ENCODE data around the gene MACROH2A1.
A peak's percentile ranks its signal among the peaks of the same experiment; 100 is the strongest.

The MACROH2A1 gene

GRCh38 chr5:135429301-135430134 is 30.5 kb upstream of the MACROH2A1 start:
- DNase-seq (ENCODE audit: insufficient read length, low spot score) (no peak), FAIRE-seq (no peak)
- TF ChIP-seq POLR2A (IDR thresholded peaks at IDR 0.05; ENCODE audit: low read depth, low read length), result no peak

GRCh38 chr5:135428586-135428985 is 29.6 kb upstream of the MACROH2A1 start:
- FAIRE-seq (no peak), DNase-seq (ENCODE audit: insufficient read length, low spot score) (no peak)
- TF ChIP-seq POLR2A (IDR thresholded peaks at IDR 0.05; ENCODE audit: low read depth, low read length), result no peak

- no peak for TF ChIP-seq POLR2A (IDR thresholded peaks at IDR 0.05; ENCODE audit: low read depth, low read length)
- FAIRE-seq (peak; percentile 55), DNase-seq (ENCODE audit: insufficient read length, low spot score) (no peak)
Measured at GRCh38 chr5:135426102-135427082, 27.4 kb upstream of the MACROH2A1 start.

GRCh38 chr5:135425641-135426040 is 26.6 kb upstream of the MACROH2A1 start:
- DNase-seq (ENCODE audit: insufficient read length, low spot score) (no peak), FAIRE-seq (no peak)
- TF ChIP-seq POLR2A (IDR thresholded peaks at IDR 0.05; ENCODE audit: low read depth, low read length), result no peak

GRCh38 chr5:135423846-135424168 is 24.8 kb upstream of the MACROH2A1 start:
- FAIRE-seq (no peak), DNase-seq (ENCODE audit: insufficient read length, low spot score) (no peak)
- TF ChIP-seq POLR2A (IDR thresholded peaks at IDR 0.05; ENCODE audit: low read depth, low read length), result no peak

GRCh38 chr5:135423146-135423845 is 24.3 kb upstream of the MACROH2A1 start:
- no peak for TF ChIP-seq POLR2A (IDR thresholded peaks at IDR 0.05; ENCODE audit: low read depth, low read length)
- FAIRE-seq (no peak), DNase-seq (ENCODE audit: insufficient read length, low spot score) (no peak)

- no peak for FAIRE-seq
- TF ChIP-seq POLR2A (IDR thresholded peaks at IDR 0.05; ENCODE audit: low read depth, low read length), result no peak
- no peak for DNase-seq (ENCODE audit: insufficient read length, low spot score)
Measured at GRCh38 chr5:135422419-135422818, 23.4 kb upstream of the MACROH2A1 start.

GRCh38 chr5:135417083-135417482 is 18.1 kb upstream of the MACROH2A1 start:
- DNase-seq (ENCODE audit: insufficient read length, low spot score) (no peak), FAIRE-seq (no peak)
- TF ChIP-seq POLR2A (IDR thresholded peaks at IDR 0.05; ENCODE audit: low read depth, low read length), result no peak

- no peak for FAIRE-seq
- TF ChIP-seq POLR2A (IDR thresholded peaks at IDR 0.05; ENCODE audit: low read depth, low read length), result no peak
Measured at GRCh38 chr5:135405082-135405481, 6.1 kb upstream of the MACROH2A1 start.

GRCh38 chr5:135402031-135402430 is 3.0 kb upstream of the MACROH2A1 start:
- no peak for DNase-seq (ENCODE audit: insufficient read length, low spot score)
- no peak for FAIRE-seq
- no peak for TF ChIP-seq POLR2A (IDR thresholded peaks at IDR 0.05; ENCODE audit: low read depth, low read length)

More at GRCh38 chr5:135405082-135405481, 6.1 kb upstream of the MACROH2A1 start:
- no peak for DNase-seq (ENCODE audit: insufficient read length, low spot score)

- no peak for FAIRE-seq
- no peak for TF ChIP-seq POLR2A (IDR thresholded peaks at IDR 0.05; ENCODE audit: low read depth, low read length)
- DNase-seq (ENCODE audit: insufficient read length, low spot score), result no peak
Measured at GRCh38 chr5:135400866-135401265, 1.8 kb upstream of the MACROH2A1 start.

GRCh38 chr5:135399794-135400542 is 937 bp upstream of the MACROH2A1 start:
- DNase-seq (ENCODE audit: insufficient read length, low spot score), result no peak
- no peak for TF ChIP-seq POLR2A (IDR thresholded peaks at IDR 0.05; ENCODE audit: low read depth, low read length)

GRCh38 chr5:135398160-135398854 is 724 bp downstream of the MACROH2A1 start:
- no peak for TF ChIP-seq POLR2A (IDR thresholded peaks at IDR 0.05; ENCODE audit: low read depth, low read length)
- FAIRE-seq (no peak), DNase-seq (ENCODE audit: insufficient read length, low spot score) (peak; percentile 24)

More at GRCh38 chr5:135399794-135400542, 937 bp upstream of the MACROH2A1 start:
- no peak for FAIRE-seq

All from H54 (cell line).